K562 (cell line): ENCODE results near the gene IMPA2. TPM values are rescaled to one million over a fixed set of nuclear protein-coding genes. Genes with fewer than 3 reads are reported as not detected.
A peak's percentile ranks its signal among the peaks of the same experiment; 100 is the strongest.

Source experiments
- ATAC-seq: fragments of 200-7000 bp; cut with Tn5 transposase; 3 replicates; pipeline ENCODE4 v1.9.1; 2020; ENCODE audit warnings: moderate library complexity
- BruUV-seq: library from RNA; stranded (reverse); fragments of 400-500 nt; replicated peaks from 2 replicates; lab custom pipeline; 2021; lab: Mats Ljungman, UMichigan
- CTCF ChIA-PET: fragments of 300-600 bp; formaldehyde crosslinking; extraction: SDS; loops from one replicate; lab custom pipeline; 2021; ENCODE audit warnings: low intra/inter-chr PET ratio; lab: Yijun Ruan, JAX
- POLR2A ChIA-PET: fragments of 300-600, 350-650 bp; sonication (Branson Sonifier 250); formaldehyde crosslinking; extraction: SDS; loops from one replicate; lab custom pipeline; 2021; ENCODE audit warnings: antibody characterized with exemption, inconsistent platforms; lab: Yijun Ruan, JAX
- DNase-seq, 4 experiments: peaks; one replicate each; pipeline versions ENCODE4 v3.0.0 to v3.0.0-alpha.2; 2011 to 2018; ENCODE audit warnings: low spot score in 3 of 4, mixed read lengths in 3 of 4; ENCODE audit errors: extremely low read depth in 1 of 4
- FAIRE-seq: peaks from 2 replicates; lab custom pipeline; 2011; peaks lifted over from hg19 to GRCh38; lab: Jason Lieb, UNC
- H2AFZ ChIP-seq: 2 replicates; pipeline ENCODE4 v1.6.0; 2011; ENCODE audit warnings: low read depth, low read length, control low read depth, inconsistent platforms
- H3K27ac ChIP-seq: fragments of 200-600 bp; 3 replicates; pipeline ENCODE4 v1.8.0; 2011; ENCODE audit warnings: low read depth, mild to moderate bottlenecking, control low read depth, inconsistent platforms, low read length, moderate library complexity, mixed read lengths; ENCODE audit errors: extremely low read depth
- H3K27me3 ChIP-seq, 2 experiments: fragments of 300-600 bp in 1 of 2; 2 replicates in 1 of 2; 3 replicates in 1 of 2; pipeline versions ENCODE4 v1.6.0 to v1.8.0; 2011; ENCODE audit warnings: inconsistent platforms in 2 of 2, low read length in 2 of 2, mild to moderate bottlenecking in 1 of 2, mixed read lengths in 1 of 2, moderate library complexity in 1 of 2; ENCODE audit not compliant: control insufficient read depth in 2 of 2, insufficient read depth in 2 of 2
- H3K36me3 ChIP-seq: fragments of 300-600 bp; 3 replicates; pipeline ENCODE4 v1.8.0; 2011; ENCODE audit warnings: mild to moderate bottlenecking, low read length, inconsistent platforms; ENCODE audit not compliant: control insufficient read depth, insufficient read depth
- H3K4me1 ChIP-seq, 2 experiments: fragments of 200-600 bp in 1 of 2; replicated peaks in 1 of 2; 2 replicates in 1 of 2; 3 replicates in 1 of 2; pipeline versions ENCODE4 v1.5.1 to v1.8.0; 2011; ENCODE audit warnings: inconsistent platforms in 2 of 2, low read length in 2 of 2, mild to moderate bottlenecking in 1 of 2, mixed read lengths in 1 of 2, moderate library complexity in 1 of 2; ENCODE audit not compliant: control insufficient read depth in 2 of 2, insufficient read depth in 2 of 2
- H3K4me2 ChIP-seq: 2 replicates; pipeline ENCODE4 v1.6.1; 2011; ENCODE audit warnings: low read length, control low read depth, inconsistent platforms, mixed read lengths; ENCODE audit not compliant: insufficient read depth
- H3K4me3 ChIP-seq: fragments of 200-600 bp; sonication (generic), shearing (Covaris generic); 2 replicates; pipeline ENCODE4 v1.5.1; 2016; ENCODE audit warnings: control low read depth, inconsistent platforms
- H3K79me2 ChIP-seq: fragments of 200-600 bp; 3 replicates; pipeline ENCODE4 v1.8.0; 2011; ENCODE audit warnings: low read length, inconsistent platforms; ENCODE audit not compliant: control insufficient read depth, insufficient read depth
- H3K9ac ChIP-seq, 2 experiments: 2 replicates each; pipeline versions ENCODE4 v1.6.0 to v1.6.1; 2011; ENCODE audit warnings: low read depth in 2 of 2, low read length in 2 of 2, control low read depth in 1 of 2, inconsistent platforms in 1 of 2, mild to moderate bottlenecking in 1 of 2, mixed read lengths in 1 of 2; ENCODE audit not compliant: insufficient read depth in 1 of 2
- H3K9me1 ChIP-seq: one replicate; pipeline ENCODE4 v1.6.0; 2011; ENCODE audit warnings: inconsistent platforms, mild to moderate bottlenecking, low read length, moderate library complexity; ENCODE audit not compliant: control insufficient read depth, insufficient read depth
- H3K9me3 ChIP-seq: replicated peaks from 2 replicates; pipeline ENCODE4 v1.5.1; 2011; ENCODE audit warnings: low read depth, low read length, inconsistent platforms; ENCODE audit not compliant: control insufficient read depth, insufficient read depth
- H4K20me1 ChIP-seq: replicated peaks from 2 replicates; pipeline ENCODE4 v1.6.1; 2011; ENCODE audit warnings: low read length, inconsistent platforms, mixed read lengths; ENCODE audit not compliant: control insufficient read depth, insufficient read depth
- DNMT1 ChIP-seq: fragments of 450-650 bp; IDR thresholded peaks from 2 replicates; pipeline ENCODE4 v1.6.1; 2016; ENCODE audit warnings: antibody characterized with exemption, mild to moderate bottlenecking
- ERF ChIP-seq: fragments of 450-650 bp; formaldehyde crosslinking; IDR thresholded peaks from 2 replicates; pipeline ENCODE4 v1.4.0; 2020; ENCODE audit warnings: mild to moderate bottlenecking, mixed read lengths
- FOSL1 ChIP-seq: fragments of 200-800 bp; sonication (Bioruptor generic); conservative IDR thresholded peaks from 2 replicates; pipeline ENCODE4 v1.6.1; 2016; ENCODE audit warnings: missing genetic modification characterization, missing compliant biosample characterization
- MED1 ChIP-seq: sonication (generic); formaldehyde crosslinking; IDR thresholded peaks from 2 replicates; pipeline ENCODE4 v1.8.1; 2023; ENCODE audit warnings: missing genetic modification reagents, borderline replicate concordance
- NKRF ChIP-seq: fragments of 450-650 bp; IDR thresholded peaks from 2 replicates; pipeline ENCODE4 v1.6.1; 2016; ENCODE audit warnings: borderline replicate concordance
- ZNF175 ChIP-seq: fragments of 200-800 bp; sonication (Bioruptor generic); IDR thresholded peaks from 2 replicates; pipeline ENCODE4 v1.6.1; 2016; ENCODE audit warnings: low read depth, mild to moderate bottlenecking, missing genetic modification characterization, missing compliant biosample characterization
- ZSCAN29 ChIP-seq: fragments of 450-650 bp; IDR thresholded peaks from 2 replicates; pipeline ENCODE4 v1.6.1; 2017
- WGBS: fragments of 100-300 bp; shearing (Covaris generic); methylation state at CpG from one replicate; pipeline ENCODE4 v1.1.6; 2016; ENCODE audit warnings: low coverage, mixed read lengths; ENCODE audit not compliant: insufficient coverage; ENCODE audit errors: missing lambda C conversion rate; 5-methylcytosine and 5-hydroxymethylcytosine counted together
- in situ Hi-C: fragments of 300-500 bp; cut with MboI; formaldehyde crosslinking; loops from 4 replicates; pipeline ENCODE4 v1.15.0; 2018; ENCODE audit warnings: inconsistent platforms, mixed read lengths
- intact Hi-C: fragments of 100-400 bp; cut with micrococcal nuclease; formaldehyde crosslinking; loops from 2 replicates; pipeline ENCODE4 v1.14.2; 2022
- polyA plus RNA-seq, 8 experiments: library from polyadenylated mRNA; depleted of rRNA in 4 of 8; stranded (reverse) in 5 of 8; unstranded in 3 of 8; fragments of >200 nt; fragmentation: Nextera tagmentation in 2 of 8; fragmentation: Illumina TruSeq in 1 of 8; extraction: Ambion mirVana in 2 of 8; extraction: Trizol in 1 of 8; gene quantifications; 2 replicates each; pipeline versions ENCODE4 v1.2.1 to v1.2.3, GENCODE V29; 2011 to 2014; ENCODE audit warnings: inconsistent platforms in 1 of 8, missing spikeins in 1 of 8
- total RNA-seq, 7 experiments: library from RNA; depleted of rRNA in 6 of 7; stranded (reverse); fragments of >200 nt in 6 of 7; fragmentation: Illumina TruSeq in 2 of 7; extraction: Trizol in 2 of 7; gene quantifications; 2 replicates each; pipeline versions ENCODE4 v1.2.1 to v1.2.3, GENCODE V29; 2011 to 2021; ENCODE audit warnings: low replicate concordance in 1 of 7

The IMPA2 gene
- total and polyA plus RNA-seq, 9 of the 15 experiments (the other 6 are each of a cell fraction or from before 2014, with no cell fraction given) = 0.62 to 11.3 (median 5.7) TPM

GRCh38 chr18:11984091-11984490, 2.8 kb downstream of the IMPA2 start:
- CTCF ChIA-PET = no interaction called here
- WGBS = 80% methylated on average over 6 of the region's 6 CpGs
- FAIRE-seq (no peak), ATAC-seq (no peak)
- no peak overlapping the region for H3K4me2 ChIP-seq
- H3K4me3 ChIP-seq = no peak overlapping the region
- TF ChIP-seq ZSCAN29 (no peak), NKRF (no peak), ZNF175 (CRISPR knock-in tag) (no peak), MED1 (CRISPR knock-in tag) (no peak), FOSL1 (tag) (no peak), DNMT1 (no peak), ERF (CRISPR knock-in tag) (no peak)
- TF ChIP-seq, all 486 proteins: peak for 0
- Histone ChIP-seq H3K36me3 (no peaks in the 10 kb centered on the region), H4K20me1 (0 out of 2 replicates have a peak, but pooled peaks cover 3% of the 10 kb centered on the region), H3K9me1 (no peaks in the 10 kb centered on the region), H3K79me2 (no peaks in the 10 kb centered on the region), H3K9me3 (no peaks in the 10 kb centered on the region), H3K27ac (no peak overlapping the region), H3K4me1 (peaks cover 10 to 27% of the 10 kb centered on the region in 2 experiments), H3K27me3 (no peaks in the 10 kb centered on the region), H3K9ac (peak overlapping the region in 1 of 2 experiments; percentile 42; a peak in 1 of 4 replicates), H2AFZ (no peak overlapping the region)
- DNase-seq = no peak
- intact Hi-C loops (no loop called here), in situ Hi-C loops (no loop called here)
- BruUV-seq = no TSS peak
- POLR2A ChIA-PET = no interaction called here
